HG02678 (cell line): ENCODE results near the gene GIT1.

ENCODE experiments used
- ATAC-seq: cut with Tn5 transposase; IDR thresholded peaks from one replicate; pipeline ENCODE4 v1.9.1; 2021; ENCODE audit warnings: mild to moderate bottlenecking, moderate library complexity; ENCODE audit not compliant: unreplicated experiment

The GIT1 gene

DNA sequence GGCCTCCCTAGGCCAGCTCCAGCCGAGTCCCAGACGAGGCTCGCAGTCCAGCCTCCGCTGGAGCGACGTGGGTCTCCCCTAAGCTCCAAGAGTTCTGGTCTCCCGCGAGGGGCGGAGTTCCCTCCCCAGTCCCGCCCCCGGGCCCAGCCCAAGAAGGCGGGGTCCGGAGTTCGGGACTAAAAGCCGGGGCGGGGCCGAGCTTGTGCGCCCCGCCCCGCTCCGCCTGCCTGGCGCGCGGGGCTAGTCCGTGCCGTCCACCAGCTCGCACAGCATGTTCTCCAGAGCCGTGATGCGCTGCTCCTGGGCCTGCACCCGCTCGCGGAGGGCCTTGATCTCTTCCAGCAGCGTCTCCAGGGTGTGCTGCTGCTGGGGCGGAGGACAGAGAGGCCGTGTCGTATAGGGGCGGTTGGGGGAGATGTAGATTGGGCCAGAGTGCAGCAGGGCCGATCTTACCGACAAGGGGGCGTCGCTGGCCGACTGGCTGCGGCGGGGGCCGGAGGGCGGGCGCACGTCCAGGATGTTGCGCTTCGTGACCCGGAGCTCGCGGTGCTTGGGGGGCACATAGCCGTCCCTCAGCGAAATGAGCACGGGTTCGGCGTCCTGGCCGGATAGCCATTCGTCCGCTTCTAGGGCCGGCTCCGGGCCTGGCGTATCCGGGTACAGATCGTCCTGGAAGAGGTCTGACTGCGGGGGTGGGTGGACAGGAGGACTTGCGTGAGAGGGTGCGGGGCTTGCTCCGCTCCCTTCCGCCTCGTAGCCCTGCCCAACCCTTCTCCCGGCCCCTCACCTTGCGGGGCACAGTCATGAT, 26.2 kb upstream of the GIT1 start:
- peak; percentile 62 for ATAC-seq

DNA sequence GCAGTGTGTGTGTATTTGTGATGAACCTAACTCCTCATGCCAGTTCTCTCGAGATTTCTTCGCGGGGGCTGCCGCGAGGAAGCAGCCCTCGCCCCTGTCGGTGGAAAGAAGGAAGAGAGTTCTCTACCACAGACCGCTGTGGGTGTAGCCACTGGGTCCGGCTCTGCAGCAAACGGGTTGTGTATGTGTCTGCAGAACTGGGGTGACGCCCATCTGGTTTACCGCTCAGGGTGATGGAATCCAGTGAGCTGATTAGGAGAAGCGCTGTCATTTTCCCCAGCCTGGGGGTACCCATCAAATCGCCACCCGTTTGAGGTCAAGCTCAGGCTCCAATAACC, 25.6 kb upstream of the GIT1 start:
- ATAC-seq = no peak

DNA sequence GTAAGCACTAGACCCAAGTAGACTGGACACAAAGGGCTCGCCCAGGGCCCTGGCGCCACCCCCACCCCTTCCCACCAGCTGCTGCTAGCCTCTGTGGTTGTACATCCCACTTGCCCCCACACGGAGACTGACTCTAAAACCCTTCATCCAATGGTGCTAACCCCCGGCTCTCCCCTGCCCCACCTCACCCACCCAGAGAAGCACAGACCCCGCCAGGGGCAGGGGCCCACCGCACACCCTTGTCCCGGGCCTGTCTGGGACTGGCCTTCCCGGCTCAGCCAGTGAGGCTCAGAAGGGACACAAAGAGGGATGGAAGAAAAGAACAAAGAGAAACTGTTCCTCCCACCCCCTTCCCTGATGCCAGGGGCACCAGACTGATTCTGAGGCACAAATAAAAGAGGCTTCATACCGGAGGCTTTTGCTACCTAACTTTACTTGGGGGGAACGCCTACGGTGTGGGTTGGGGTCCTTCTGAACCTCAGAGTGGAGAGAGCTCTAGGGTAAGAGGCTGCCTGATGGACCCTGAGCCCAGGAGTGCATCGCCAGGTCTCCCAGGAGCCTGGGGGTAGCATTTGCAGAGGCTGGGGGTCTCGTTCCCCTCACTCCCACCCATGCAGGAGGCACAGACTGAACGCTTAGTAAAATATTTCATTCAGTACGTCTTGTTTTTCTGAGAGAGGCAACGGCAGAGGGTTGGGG, 25.1 kb upstream of the GIT1 start:
- no peak for ATAC-seq

DNA sequence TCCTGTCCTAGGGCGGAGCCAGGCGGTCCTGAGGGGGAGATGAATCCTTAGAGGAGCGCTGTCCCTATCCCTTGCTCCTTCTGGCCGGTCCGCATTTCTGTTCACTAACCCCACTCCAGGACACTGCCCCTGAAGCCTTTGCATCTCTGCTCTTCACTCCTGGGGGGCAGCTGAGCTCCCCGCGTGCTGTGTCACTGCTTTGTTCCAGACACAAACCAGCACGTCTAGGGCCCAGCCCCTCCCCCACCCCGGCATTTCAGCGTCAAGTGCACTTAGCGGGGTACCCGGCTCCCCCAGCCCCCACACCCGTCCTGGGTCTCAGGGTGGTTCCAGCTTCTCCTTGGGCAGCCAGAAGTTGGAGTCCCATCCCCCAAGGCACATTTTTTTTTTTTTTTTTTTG, 24.4 kb upstream of the GIT1 start:
- ATAC-seq = no peak

DNA sequence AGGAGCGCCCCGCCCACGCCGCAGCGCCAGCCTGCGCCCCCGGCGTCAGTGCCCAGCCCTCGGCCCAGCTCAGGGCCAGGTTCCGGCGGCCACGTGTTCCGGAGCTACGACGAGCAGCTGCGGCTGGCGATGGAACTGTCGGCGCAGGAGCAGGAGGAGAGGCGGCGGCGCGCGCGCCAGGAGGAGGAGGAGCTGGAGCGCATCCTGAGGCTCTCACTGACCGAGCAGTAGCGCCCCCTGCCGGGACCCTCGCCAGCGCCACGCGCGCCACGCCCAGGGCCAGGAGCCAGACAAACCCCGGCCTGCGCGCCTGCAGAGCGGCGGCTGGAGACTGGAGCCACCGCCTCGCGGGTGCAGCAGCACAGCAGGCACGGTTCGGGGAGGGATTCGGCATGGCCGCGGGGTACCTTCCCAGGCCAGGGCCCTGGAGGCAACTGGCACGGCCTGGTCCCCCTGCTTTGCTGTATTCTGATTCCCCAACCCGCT, 23.9 kb upstream of the GIT1 start:
- no peak for ATAC-seq

DNA sequence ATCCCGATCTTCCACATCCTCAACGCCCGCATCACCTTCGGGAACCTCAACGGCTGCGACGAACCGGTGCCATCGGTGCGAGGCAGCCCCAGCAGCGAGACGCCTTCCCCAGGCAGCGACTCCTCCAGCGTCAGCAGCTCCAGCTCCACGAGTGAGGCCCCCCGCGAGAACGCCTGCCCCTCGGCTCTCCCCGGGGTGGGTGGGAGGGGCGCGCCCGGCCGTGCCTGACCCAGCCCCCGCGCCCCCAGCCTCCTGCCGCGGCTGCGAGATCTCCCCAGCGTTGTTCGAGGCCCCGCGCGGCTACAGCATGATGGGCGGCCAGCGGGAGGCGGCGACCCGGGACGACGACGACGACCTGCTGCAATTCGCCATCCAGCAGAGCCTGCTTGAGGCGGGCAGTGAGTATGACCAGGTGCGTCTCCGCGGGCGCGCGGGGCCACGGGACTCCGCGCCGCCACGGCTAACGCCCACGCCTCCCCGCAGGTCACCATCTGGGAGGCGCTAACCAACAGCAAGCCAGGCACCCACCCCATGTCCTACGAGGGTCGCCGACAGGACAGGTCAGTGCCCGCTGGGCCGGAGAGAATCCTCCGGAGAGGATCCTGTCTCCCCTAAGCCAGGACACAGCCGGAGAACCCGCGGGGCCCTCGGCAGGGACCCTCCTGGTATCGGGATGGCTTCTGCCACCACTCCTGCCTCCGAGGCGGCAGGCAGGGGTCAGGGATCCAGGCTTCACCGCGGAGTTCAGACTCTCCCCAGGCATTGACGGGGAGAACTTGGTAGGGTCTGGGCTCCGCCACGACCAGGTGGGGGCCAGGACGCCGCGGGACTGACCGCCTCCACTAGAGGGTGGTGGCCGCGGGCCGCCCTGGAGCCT, 23.2 kb upstream of the GIT1 start:
- ATAC-seq = no peak

DNA sequence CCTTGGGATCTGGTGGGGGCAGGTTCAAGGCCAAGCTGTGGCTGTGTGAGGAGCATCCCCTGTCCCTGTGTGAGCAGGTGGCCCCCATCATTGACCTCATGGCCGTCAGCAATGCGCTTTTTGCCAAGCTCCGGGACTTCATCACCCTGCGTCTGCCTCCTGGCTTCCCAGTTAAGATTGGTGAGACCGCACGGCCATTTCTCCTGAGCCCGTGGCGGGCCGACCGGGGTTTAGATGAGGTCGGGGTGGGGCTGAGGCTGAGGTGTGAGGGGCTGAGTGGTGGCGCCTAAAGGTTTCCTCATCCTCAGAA, 22.6 kb upstream of the GIT1 start:
- ATAC-seq = no peak

DNA sequence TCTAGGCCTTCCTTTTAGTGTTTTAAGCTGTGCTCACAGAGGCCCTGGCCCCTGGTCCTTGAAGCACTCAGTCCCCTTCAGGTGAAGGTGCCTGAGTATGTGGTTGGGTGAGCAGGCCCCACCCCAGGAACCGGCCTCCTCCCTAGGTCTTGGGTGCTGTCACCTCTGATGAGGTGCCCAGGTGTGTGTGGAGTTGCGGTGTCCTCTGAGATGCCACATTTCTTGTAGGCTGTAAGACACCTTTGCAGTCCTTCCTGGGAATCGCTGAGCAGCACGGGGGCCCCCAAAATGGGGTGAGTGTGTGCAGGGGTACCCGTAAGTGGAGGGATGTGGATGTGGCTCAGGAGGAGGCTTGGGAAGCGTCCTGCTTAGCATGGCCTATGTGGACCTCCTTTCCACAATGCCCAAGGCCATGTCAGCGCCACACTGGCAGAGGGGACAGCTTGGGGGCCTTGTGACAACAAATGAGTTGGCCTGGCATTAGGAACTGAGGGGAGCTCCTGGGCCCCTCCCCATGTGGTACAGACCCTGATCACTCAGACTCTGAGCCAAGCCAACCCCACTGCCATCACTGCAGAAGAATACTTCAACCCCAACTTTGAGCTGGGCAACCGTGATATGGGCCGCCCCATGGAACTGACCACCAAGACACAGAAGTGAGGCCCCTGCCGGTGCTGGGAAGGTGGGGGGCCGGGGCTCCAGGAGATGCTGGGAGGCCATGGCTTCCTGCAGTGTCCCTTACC, 22.1 kb upstream of the GIT1 start:
- no peak for ATAC-seq

DNA sequence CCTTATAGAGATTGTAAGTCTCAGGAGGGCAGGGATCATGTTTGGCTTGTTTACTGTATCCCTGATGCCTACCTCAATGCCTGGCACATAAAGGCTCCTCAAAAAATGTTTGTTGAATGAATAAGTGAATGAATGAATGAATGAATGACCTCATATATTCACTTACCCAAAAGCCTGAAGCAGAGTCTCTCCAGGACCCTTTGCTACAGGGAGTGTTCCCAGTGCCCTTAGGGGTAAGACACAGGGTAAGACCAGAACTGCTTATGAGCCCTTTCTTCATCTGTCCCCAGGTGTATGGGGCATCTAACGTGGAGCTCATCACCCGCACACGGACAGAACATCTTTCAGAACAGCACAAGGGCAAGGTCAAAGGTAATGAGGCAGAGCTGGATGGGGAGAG, 20.9 kb upstream of the GIT1 start:
- no peak for ATAC-seq

DNA sequence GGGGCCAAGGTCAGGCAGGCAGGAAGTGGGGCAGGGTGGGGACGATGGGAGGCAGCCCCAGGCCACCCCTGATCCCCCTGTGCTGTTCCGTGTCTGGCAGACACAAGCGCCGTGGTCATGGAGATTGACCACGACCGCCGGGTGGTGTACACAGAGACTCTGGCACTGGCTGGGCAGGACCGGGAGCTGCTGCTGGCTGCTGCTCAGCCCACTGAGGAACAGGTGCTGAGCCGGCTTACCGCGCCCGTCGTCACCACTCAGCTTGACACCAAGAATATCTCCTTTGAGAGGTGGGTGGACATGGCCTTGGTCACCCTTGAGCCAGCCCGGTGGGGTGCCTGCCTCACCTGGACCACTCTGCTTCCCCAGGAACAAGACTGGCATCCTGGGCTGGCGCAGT, 19.5 kb upstream of the GIT1 start:
- no peak for ATAC-seq

DNA sequence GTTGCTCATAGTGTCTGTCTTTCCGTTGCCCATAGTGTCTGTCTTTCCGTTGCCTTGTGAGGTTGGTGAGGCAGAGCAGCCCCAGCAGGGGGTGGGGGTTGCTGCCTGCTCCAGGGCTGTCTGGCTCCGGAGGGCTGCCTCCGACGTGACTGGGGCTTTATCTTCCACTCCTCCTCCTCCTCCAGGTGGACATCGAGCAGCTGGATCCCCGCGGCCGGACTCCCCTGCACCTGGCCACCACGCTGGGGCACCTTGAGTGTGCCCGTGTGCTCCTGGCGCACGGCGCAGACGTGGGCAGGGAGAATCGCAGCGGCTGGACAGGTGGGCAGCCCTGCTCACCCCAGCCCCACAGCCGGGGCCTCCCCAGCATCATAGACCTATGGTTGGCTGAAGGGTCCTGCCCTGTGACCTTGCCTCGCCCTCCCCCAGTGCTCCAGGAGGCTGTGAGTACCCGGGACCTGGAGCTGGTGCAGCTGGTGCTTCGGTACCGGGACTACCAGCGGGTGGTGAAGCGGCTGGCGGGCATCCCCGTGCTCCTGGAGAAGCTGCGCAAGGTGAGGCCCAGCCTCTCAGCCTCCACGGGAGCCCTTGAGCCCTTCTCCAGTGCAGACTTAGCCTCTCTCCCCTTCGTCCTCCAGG, 18.2 kb upstream of the GIT1 start:
- ATAC-seq = no peak

DNA sequence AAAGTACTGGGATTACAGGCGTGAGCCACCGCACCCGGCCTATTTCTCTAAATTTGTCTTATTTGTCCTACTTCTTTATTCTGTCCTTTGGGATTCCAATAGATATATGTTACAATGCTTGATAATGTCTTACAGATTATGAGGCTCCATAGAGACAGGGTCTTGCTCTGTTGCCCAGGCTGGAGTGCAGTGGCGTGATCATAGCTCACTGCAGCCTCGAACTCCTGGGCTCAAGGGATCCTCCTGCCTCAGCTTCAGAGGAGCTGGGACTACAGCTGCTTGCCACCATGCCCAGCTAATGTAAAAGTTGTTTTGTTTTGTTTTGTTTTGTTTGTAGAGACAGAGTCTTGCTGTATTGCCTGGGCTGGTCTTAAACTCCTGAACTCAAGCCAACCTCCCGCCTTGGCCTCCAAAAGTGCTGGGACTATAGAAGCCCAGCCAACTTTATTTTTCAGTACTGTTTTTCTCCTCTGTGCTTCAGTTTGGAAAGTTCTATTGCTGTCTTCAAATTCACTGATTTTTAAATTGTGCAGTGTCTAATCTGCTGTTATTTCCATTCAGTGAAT, 13.7 kb upstream of the GIT1 start:
- ATAC-seq = no peak

DNA sequence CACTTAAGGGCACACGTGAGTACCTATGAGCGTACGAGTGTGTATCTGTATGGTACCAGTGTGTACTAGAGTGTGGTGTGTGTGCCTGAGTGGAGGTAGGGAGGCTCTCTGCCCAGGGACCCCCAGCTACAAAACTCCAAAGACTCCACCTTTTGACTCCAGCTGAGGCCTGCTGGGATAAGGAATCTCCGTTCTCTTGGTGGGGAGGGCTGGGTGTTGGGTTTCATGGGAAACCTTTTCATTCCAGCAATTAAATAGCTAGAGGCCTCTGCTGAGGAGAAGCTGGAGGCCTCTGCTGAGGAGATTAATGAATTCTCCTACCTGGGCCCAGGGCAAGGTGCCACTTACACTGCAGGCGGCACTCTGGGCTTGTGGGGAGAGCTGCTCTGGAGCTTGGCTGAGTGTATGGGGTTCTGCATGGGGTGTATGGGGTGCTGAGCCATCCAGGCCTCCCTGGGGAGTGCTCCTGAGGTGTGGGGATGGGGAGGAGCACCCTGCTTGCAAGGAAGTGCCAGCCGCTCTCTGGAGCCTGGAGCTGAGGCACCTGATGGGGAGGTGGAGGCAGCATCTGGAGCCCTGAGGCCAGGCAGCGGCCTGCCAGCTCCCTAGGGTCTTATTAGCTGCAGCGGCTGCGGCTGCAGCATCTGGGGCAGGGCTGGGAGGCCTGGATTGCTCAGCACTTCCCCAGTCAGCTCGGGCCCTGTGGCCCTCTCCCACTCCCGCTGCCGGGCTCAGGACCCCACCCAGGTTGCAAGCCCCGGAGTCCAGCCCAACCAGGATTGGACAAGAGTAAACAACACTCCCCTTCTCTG, 8.1 kb upstream of the GIT1 start:
- ATAC-seq = no peak

DNA sequence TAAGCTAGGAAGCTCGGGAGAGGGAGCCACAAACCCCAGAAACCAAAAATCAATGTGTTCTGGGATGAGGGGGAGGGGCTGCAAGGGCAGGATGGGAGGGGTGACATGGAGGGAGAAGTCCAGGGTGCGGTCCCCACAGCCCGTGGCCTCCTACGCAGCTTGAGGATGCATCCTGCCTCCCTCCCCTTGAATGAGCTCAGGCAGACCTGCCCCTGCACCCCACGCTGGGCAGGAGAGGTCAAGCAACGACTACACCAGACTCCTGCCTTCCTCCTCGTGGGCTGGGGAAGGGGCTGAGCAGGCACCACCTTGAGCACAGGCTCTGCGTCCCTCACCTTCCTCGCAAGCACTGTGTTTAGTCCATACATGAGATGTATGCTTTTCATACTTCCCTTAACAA, 7.4 kb upstream of the GIT1 start:
- no peak for ATAC-seq

DNA sequence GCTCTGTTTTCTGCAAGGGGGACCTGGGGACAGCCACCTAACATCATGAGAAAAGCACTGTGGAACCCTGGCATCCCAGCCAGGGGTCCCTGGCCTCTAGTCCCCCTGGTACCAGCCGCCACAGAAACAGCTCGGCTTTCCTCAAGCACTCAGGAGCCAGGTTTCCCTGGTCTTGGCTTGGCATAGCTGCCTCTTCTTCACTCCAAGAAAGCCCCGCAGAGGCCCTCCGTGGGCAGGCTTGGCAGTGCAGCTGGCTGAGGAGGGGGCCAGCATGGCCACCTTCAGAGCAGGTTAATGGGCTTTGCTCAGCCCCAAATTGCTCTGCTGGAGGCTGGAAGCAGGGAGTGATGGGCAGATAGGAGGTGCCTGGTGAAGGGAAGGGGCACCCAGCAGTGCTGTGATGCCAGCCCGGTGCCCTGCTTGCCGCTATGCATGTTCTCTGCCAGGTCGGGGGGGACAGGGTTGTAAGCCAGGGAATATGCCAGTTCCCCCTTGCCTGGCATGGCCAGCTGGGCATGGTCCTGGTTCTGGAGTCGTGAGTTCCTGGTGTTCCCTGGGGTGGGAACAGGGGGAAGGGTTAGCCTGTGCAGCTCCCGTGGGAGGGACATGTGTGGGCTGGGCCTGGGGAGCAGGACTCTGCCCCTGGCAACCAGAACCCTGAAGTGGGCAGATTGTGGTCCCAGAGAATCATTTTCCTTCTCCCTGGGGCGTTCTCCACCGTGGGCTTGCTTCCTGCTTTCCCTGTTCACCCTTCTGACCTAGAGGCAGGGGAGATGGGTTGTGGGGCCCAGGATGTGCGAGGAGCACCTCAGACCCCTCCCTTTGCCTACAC, 6.7 kb upstream of the GIT1 start:
- ATAC-seq = no peak

DNA sequence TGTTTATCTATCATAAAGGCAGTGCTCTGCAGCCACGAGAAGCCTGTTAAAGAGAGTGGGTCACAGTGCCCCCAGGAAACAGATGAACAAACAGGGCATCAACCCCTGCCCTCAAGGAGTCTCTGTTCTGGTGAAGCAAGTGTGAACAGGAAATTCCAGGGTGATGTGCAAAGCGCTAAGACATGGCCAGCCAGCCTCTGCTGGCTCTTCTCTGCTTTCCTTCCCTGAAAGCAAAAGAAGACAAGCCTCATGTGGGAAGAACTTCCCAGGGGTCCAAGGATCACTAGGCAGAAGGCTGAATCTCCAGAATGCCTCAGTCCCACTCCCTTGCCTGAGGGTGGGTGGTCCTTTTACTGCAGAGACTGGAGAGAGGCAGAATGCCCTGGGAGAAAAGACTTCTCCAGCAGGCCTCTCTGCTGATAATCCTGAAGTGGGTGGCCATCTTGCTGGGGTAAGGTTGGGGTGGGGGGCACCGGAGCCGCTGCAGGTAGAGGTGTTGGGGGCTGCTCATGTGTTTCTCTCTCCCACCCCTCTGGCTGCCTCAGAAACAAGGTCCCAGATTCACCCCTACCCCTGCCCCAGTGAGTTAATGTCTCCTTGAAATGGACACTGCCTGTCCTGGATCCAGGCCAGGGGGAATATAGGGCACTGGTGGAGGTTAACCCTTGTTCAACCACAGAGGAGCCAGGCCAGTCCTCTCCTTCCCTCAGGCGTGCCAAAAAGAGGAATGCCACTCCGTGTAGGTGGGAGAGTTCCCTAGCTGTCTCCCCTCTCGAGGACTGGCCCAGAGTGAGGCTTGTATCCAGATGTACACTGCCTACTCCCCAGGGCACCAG, 5.9 kb upstream of the GIT1 start:
- ATAC-seq = no peak

DNA sequence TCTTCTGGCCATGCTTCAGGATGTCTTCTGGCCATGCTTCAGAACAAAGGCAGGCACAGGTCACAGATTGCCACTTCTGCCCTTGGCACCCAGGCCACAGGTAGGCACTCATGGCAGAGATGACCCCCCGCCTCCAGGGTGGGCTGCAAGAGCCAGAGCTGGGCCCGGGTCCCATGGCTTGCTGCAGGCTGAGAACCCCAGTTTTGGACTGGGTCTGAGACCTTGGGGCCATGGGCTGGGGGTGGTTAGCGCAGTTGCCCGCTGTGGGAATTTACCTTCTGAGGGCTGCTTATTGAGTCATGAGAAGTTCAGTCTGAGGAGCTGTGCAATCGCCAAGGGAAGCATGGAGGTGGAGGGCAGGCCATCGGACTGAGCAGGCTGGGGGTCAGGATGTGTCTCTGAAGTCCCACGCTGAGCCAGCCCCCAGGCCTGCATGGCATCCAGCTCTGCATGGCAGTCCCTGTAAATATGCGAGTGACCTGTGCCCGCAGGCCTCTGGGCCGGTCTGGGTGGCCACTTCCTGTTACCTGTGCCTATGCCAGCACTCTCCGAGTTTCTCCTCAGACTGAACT, 5.2 kb upstream of the GIT1 start:
- ATAC-seq = no peak
